Activated CD4-positive, alpha-beta T cell treated with anti-CD3 and anti-CD28 coated beads for 24 hours (primary cell): ENCODE data around the gene GNAS-AS1.

Source experiments
- DNase-seq, 2 donors: peaks; one replicate each; pipeline ENCODE4 v3.0.0-alpha.2; 2020; ENCODE audit warnings: low read depth in 2 of 2

Gene GNAS-AS1

DNA sequence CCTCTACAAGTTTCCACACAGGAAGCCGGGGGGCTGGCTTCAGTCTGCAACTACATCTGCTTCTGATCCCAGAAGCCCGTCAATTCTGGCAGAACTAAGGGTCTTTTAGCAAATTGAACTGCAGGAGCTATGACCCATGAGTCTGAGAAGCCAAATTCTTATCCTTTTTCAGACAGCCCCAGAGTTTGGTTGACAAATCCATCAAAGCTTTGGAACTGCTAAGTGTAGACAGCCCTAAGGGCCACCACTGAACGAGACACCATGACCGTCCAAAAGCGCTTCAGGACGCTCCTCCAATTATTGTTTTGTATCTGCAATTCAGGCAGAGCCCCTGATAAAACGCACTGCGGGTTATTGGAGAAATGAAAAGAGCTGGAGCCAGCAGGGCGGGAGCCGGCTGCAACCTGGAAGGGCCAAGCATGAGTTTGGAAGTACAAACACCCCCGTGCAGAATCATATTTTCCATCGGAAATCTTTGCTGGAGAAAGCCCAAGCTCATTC, 67.1 kb downstream of the GNAS-AS1 start:
- no peak for DNase-seq

DNA sequence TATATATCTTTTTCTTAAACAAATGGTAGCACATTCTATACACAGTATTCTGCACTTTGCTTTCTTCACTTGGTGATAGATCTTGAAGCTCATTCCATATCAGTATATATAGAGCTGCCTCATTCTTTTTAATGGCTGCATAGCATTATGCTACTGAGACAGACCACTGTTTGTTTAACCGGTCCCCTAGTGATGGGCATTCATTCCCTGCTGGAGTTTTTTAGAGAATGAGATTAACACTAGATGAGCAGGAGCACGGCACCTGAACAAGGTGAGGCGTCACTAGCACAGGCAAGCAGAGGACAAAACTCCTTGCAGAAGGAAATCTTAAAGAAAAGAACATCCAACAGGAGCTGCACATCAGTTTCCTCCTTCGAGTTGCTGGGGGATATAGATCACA, 69.6 kb downstream of the GNAS-AS1 start:
- no peak for DNase-seq

DNA sequence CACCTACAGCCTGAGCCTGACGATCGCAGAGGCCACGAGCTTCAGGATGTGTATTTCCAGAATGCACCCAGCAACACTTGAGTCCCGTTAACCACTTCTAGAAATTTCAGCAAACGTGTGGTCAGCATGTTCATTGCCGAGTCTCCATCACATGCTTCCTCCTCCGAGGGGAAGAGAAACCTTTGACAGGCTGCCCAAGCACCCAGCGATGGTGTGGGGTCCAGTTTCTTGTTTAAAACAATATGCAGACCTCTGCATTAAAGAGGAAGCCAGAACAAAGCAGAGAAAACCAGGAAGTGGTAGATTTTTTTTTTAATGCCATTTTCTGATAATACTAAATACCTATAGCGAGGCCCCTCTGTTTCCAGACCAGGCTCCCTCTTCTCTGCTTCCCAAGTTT, 71.9 kb downstream of the GNAS-AS1 start:
- no peak for DNase-seq

DNA sequence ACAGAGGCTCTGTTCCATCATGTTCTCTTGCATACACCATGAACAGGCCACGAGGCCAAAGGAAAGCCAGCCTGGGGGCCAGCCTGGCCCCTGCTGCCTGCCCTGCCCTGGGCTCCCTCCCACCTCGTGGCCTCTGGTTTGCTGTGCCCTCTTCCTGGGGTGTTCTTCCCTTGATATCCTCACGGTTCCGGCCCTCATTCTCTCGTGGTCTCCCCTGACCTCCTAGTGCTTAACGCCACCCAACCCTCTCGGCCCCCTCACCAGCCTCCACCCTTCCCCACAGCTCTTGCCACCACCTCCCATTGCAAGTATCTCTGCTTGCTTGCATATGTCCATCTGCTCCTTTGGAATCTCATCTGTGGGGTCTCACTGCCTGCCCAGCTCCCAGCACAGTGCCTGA, 73.0 kb downstream of the GNAS-AS1 start:
- DNase-seq, result no peak

DNA sequence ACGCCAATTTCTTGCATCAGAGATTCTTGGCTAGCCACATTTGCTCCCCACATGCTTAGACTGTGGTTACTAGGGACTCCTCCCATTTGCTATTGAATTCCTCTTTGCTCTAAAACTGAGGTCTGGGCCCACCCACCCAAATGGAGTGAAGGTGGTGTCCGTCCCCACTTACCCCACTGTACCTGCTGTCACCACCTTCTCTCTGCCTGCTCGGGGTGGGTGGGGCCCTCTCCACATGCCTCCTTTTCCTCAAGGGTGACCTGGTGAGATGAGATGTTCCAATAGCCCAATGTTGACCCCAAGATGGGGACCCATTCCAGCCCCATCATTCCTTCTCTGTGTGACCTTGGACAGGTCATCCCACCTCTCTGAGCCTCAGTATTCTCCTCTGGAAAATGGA, 74.6 kb downstream of the GNAS-AS1 start:
- DNase-seq, result no peak

DNA sequence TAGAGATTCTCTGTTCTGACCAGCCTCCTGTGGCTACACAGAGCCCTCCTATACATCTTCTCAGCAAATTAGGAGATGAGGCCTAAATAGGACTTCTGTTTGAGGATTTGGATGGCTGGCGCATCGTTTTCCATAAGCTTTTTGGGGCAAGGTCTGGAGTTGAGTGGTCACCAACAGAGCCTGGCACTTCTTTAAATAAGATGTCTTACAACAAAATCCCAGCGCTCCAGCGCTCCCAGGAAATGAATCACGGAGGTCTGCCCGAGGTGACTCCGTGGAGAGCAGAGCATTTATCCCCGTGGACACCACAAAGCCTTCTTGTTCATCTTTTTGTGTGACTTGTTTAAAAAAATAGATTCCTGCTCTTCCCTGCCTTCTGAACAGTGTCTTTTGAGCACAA, 75.3 kb downstream of the GNAS-AS1 start:
- no peak for DNase-seq

DNA sequence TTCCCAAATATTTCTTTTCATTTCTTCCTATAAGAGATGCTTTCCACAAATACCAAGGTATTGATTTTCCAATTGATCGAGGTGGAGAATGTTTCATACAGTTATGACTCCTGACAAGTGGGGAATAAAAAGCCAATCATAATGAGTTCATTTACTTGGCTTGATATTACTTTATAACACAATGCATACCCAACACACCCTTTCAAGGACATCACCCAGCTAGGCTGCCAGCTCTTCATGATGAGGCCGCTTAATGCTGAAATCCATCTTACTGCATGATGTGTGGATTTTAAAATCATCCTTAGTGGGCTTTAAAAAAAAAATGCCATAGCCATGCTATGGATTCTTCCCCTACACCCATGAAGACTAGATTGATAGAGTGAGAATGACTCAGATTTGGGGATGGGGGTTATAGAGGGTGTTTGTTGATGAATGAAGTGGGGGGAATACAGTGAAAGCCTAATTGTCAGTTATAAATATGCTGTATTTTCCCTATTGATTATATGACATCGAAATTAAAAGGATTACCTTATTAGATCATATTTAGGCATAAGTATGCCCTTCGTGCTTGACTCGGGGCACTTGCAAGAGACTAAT, 75.9 kb downstream of the GNAS-AS1 start:
- DNase-seq, result no peak

DNA sequence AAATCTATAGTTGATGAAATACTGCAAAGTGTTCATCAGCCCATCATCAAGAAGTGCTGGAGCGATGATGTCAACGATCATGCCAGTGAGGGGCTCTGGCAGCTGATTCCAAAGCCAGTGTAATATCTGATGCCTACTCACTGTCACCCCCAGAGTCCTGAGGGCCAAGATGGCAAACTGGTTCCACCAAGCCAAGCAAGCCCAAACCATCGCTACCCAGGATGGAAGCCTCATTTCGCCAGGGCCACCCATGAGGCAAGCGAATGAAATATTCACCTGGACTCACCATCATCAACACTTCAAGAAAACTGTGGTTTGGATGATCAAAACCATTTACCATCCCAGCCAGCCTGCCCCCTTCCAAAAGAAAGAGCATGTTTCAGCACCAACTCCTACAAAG, 76.5 kb downstream of the GNAS-AS1 start:
- DNase-seq, result no peak

DNA sequence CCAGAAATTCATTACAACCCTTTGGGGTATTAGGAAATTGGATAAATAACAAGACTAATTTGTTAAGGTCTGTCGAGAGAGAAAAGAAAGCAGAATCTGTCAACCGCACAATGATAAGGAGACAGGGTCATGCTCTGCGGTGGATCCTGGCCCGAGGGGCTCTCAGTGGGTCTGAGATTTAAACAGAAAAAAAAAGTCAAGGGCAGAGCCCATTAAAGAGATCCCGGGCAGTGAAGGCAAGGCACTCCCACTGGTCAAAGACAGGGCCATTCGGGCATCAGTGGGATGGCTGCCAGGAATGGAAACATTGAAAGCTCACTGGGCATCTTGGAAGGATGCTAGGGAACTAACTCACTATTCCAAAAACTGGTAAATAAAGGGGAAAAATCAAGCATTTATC, 77.9 kb downstream of the GNAS-AS1 start:
- no peak for DNase-seq
